Glomerular visceral epithelial cell (primary cell): ENCODE data around the gene ZDHHC9.

Experiments used
- DNase-seq: peaks from one replicate; pipeline ENCODE4 v3.0.0-alpha.2; 2016; ENCODE audit errors: extremely low spot score

The ZDHHC9 gene

DNA sequence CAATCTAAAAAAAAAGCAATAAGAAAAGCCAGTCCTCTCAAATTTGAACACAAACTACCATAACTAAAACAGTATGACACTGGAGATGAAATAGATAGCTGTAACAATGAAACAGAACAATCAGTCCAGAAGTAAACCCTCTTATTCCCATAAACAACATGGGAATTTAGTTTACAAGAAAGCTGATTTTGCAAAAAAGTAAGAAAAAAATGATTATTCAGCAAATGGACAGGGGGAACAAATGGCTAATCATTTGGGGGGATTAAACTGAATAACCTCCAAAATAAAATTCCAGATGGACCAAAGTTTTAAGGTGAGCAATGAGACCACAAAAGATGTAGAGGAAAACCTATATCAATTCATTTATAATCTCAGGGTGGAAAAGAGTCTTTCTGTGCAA, 80.0 kb downstream of the ZDHHC9 start:
- DNase-seq, result no peak

DNA sequence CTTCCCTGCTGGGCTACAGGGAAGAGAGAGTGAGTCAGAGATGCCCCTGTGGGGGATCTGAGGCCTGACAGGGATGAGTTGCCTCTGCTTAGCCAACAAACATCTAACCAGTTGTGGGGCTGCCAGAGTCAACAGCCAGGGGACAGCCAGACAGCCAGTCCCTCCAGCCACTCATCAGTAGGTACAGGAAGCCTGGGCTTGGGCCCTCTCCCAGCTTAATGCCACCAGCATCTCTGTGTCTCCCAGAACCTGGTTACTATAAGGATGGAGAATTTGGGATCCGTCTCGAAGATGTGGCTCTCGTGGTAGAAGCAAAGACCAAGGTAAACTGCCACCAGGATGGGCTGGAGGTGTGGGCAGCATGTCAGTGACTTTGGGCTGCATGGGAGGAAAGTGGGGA, 81.2 kb downstream of the ZDHHC9 start:
- DNase-seq, result no peak

DNA sequence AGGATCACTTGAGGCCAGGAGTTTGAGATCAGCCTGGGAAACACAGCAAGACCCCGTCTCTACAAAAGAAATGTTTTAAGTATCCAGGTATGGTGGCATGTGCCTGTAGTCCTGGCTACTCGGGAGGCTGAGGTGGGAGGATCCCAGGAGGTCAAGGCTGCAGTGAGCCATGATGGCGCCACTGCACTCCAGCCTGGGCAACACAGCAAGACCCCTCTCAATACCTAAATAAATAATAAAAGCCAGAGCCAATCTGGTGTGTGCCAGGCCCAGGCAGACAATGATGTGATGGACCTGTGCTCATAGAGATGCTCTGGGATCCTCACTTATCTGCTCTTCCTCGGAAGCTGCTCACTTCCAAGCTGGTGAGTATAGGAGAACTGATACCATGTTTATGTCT, 82.1 kb downstream of the ZDHHC9 start:
- no peak for DNase-seq

DNA sequence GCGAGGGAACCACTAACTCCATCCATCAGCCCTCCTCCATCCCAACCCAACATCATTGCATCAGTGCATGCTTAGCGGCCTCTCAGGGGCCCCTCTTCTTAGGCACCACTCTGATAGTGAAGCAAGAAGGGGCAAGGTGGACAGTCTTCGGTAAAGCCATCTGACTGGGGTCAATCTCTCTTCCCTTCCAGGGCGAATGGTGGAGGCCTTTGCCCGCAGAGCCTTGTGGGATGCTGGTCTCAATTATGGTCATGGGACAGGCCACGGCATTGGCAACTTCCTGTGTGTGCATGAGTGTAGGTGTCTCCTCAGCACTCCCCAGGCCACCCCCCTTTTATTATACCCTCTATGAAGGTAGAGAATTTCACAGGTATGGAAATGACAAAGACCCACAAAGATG, 82.7 kb downstream of the ZDHHC9 start:
- DNase-seq, result no peak

DNA sequence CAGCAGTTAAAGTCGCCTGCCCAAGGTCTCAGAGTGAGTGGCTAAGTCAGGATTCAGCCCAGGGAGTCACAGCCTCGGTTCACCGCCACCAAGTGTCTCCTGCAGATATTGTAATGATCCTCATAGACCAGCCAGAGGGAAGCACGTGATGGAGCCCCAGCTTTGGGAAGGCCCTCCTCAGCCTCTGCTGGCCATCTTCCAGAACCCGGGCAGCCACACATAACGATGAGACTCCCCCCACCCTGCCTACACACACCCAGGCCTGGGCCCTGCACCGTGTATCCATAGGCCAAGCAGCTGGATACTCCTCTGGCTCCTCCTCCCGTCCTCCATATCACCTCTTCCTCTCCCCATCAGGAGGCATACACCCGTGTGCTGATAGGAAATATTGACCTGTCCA, 83.5 kb downstream of the ZDHHC9 start:
- DNase-seq, result no peak

DNA sequence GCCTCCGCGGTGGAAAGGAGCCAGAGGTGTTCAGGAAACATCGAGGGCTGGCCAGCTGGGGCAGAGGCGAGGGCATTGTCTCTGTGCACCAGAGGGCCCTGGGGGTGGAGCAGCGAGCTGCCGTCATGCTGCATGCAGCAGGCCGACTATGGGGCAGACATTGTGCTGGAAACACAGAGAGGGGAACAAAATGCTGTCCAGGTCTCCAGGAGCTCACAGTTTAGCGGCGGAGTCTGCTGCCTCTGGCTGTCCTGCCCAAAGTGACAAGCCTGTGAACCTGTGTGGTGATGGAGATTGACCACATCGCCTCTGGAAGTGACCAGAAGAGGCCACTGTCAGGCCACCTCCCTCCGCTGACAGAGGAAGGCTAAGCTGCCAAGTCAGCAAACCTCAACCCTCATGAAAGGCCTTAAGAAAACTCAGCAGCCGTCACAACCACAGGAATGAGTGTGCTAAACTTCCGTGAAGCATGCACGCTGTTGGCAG, 84.1 kb downstream of the ZDHHC9 start:
- DNase-seq, result peak; percentile 65

DNA sequence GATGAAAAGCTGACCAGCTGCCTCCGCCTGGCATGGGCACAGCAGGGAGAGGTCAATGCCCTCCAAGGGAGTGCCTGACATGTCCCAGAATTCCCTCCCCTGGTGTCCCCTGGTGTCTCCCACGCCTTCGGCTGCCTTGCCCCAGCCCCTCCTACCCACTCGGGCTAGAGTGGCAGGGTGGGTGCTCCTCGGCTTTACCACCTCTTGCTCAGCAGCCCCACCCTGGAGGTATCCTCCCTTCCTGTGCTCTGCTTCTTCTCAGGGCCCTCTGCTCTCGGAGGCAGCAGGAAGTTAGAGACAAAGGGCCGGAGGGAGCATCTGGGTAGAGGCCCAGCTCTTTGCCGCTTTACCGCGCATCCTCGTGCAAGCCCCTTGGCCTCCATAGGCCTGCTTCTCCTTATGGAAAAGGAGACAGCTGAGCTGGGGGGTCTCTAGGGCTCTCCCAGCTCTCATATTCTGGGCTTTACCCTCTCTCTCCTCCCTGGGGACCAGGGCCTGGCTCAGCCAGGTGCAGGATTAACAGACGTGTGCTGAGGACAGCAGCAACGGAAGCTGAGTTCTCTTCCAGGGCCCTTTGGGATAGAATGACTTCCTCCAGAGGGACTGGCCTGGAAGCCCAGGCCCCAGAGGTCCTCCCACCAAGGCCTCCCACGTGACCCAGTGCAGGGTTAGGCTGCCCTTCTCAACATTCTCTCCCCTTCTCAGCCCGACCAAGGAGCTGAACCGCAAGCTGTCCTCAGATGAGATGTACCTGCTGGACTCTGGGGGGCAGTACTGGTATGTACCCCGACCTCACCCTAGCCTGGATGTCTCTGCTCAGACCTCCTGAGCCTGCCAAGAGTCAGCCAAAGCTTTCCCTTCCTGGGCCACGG, 87.7 kb downstream of the ZDHHC9 start:
- DNase-seq, result no peak

DNA sequence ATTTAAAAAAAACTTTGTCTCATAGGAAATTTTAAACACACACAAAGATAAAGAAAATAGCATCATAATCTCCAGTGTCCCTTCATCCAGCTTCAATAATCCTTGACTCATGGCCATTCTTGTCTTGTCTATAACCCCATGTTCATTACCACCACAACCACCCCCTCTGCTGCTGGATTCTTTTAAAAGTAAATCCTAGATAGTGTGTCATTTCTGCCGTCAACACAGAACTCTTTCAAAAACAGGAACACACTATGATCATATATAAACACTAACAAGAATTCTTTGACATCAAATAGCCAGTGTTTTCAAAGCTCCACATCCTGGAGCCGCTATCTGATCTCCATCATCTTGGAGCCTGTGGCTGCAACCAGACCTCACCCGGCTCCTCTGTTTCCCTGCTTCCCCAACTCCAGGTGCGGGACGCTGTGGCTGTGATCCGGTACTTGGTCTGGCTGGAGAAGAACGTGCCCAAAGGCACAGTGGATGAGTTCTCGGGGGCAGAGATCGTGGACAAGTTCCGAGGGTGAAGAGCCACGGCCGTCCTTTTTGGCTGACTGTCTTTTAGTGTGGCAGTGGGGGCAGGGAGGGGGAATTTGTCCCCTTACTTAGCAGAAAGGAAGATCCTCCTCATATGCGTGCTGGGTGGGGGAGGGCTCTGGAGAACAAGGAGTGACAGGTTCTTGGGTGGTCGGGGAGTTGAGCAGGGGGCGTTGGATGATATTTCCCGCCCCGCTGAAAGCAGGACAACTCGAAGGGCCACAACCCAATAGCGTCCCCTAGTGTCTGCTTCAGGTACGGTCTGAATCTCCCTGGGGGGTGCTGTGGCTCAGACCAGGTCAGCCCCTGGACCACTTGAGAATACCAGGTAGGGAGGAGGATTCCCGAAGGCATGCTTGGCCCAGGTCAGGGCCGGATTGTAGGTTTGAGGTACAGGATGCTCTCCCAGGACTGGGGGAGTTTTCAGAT, 89.3 kb downstream of the ZDHHC9 start:
- DNase-seq, result no peak
